HG03045 (cell line): ENCODE results near the gene FAXDC2.
"Not testable (repeated sequence)": the region's sequence is repeated elsewhere in the genome, so short reads cannot be mapped to it uniquely, and the experiment has no call there.

Source experiments
- ATAC-seq: cut with Tn5 transposase; IDR thresholded peaks from one replicate; pipeline ENCODE4 v1.9.1; 2021; ENCODE audit warnings: mild to moderate bottlenecking, moderate library complexity; ENCODE audit not compliant: unreplicated experiment

Gene FAXDC2

GRCh38 chr5:154831451-154831850 is 19.0 kb downstream of the FAXDC2 start:
- ATAC-seq: no peak

GRCh38 chr5:154830596-154830995 is 19.8 kb downstream of the FAXDC2 start:
- ATAC-seq: no peak

DNA sequence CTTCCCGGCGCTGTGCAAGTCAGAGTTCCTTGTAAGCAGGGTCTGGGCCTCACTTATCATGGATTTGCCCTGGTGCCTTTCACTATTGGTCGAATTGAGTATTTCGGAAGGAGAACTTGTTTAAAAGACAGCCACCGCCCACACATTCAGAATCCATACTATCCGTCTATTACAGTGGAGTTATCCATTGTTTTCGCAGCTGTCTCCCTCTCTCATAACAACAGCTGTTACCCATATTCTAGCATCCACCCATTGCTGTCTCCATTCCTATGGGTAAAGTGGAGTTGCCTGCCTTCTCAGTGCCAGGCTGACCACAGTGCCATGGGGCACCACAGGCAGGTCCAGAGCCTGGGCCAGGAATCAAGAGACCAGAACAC is 20.2 kb downstream of the FAXDC2 start:
- no peak for ATAC-seq

GRCh38 chr5:154829589-154830218 is 20.7 kb downstream of the FAXDC2 start:
- ATAC-seq: no peak

DNA sequence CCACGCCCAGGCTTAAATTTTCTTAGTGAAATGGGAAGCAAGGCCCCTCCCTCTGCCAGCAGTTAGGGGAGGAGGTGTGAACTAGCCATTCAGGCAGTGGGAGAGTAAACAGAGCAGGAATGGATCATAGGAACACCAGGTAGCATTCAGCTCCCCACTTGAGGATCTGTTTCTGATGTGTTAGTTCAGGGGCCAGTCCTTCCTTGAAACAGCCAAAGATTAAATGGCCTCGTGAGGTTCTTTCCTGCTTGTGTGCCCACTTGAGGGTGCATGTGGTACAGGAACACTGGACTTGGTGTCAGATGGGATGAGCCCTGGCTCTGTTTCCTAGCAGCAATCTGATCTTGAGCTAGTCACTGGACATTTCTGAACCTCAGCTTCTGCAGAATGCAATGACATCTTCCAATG is 21.2 kb downstream of the FAXDC2 start:
- no peak for ATAC-seq

DNA sequence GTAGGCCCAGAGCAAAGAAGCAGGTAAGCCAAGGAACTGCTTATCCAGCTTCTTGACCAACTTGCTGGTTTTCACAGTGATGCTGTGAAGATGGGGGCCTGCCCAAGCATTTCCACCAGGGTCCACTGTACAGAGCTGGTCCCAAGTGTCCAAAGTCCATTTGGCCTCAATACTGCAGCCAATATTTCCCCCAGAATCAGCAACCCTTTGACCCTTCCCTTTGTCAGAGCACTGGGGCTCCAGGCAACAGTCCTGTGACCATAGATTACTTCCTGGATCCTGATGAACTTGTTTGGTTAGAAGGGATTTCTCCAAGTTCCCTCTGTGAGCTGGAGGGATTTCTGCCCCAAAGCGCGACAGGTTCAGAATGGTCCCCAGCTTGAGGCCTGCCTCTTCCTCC is 26.3 kb downstream of the FAXDC2 start:
- no peak for ATAC-seq

- no peak for ATAC-seq
Measured at GRCh38 chr5:154823605-154824004, 26.8 kb downstream of the FAXDC2 start.

DNA sequence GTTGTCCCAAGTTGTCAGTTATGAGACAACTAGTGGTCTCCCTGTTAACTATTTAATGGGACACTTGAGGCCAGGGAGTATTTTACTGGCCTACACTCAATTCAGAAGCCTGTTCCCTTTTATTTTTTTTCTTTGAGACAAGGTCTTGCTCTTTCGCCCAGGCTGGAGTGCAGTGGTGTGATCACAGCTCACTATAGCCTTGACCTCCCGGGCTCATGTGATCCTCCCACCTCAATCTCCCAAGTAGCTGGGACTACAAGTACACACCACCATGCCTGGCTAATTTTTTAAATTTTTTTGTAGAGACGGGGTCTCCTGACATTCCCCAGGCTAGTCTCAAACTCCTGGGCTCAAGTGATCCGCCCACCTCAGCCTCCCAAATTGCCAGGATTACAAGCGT is 27.5 kb downstream of the FAXDC2 start:
- ATAC-seq: not testable (repeated sequence)

DNA sequence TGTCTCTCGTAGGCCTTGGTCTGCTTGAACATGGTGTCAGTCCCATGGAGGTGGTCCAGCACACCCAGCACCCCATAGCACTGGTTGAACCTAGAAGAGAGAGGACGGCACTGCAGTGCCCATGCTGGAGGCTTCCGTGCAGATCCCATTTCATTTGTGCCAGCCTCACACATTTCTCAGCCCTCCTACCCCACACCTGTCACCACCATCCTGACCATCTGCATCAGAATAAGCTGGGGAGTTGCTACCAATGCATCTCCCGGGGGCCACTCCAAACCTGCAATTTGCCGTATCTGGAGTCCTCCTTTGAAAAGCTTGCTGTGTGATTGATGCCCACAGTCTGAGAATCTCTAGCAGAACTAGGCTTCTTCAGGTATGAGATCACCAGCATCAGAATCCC is 30.0 kb downstream of the FAXDC2 start:
- no peak for ATAC-seq

- ATAC-seq: no peak
Measured at GRCh38 chr5:154819546-154819945, 30.9 kb downstream of the FAXDC2 start.

DNA sequence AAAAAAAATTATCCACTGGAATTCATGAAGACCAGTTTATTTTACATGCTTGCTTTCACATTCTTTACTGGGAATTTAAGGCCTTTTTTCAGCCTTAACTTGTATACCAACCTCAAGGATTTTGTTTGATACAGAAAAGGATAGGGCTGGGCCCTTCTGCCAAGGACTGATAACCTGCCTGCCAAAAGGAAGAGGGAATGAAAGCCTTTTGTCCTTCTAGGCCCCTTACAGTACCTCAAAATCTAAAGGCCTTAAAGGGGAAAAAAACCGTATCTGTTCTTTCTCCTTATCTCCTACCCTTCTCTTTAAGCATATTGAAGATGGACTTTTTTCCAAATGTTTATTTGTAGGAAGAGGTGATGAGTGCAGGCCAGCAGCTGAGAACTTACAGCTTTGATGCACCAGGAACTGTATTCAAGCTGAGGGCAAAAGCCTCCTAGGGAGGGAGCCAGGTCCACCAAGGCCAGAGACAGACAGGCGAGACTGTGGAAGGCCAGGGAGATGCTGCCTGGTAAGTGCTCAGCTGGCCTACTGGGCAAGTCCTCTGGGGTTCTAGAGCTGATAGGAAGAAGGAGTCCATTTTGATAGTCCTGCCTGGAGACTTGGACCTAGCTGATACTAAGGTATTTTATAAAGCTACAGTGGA is 31.8 kb downstream of the FAXDC2 start:
- no peak for ATAC-seq

- no peak for ATAC-seq
Measured at GRCh38 chr5:154817815-154818214, 32.6 kb downstream of the FAXDC2 start.

GRCh38 chr5:154816891-154817492 is 33.4 kb downstream of the FAXDC2 start:
- ATAC-seq: no peak

DNA sequence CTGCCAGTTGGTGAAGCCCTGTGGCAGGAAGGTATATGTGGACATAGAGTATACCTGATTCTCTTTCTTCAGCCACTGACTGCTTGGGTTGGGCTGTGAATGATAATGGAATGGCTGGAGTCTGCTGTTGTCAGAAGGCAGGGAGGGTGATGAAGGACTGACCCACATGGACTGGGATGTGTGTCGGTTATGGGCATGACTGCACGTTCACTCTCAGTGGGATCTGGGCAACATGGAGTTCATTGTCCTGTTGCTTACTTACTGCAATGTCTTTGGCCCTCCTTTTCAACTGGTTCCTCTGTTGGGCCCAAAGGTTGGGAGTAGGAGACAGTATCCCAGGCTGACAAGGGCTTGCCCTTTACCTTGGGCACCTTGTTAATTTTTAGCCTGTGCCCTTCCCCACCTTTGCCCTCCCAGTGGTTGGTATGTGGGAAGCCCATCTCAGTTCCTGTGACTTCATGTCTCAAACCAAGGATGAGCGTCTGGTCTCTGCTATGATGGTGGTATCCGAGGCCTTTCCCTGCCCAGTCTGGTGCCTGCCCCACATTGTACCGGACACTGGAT is 34.6 kb downstream of the FAXDC2 start:
- ATAC-seq: no peak

GRCh38 chr5:154815025-154815424 is 35.4 kb downstream of the FAXDC2 start:
- no peak for ATAC-seq

DNA sequence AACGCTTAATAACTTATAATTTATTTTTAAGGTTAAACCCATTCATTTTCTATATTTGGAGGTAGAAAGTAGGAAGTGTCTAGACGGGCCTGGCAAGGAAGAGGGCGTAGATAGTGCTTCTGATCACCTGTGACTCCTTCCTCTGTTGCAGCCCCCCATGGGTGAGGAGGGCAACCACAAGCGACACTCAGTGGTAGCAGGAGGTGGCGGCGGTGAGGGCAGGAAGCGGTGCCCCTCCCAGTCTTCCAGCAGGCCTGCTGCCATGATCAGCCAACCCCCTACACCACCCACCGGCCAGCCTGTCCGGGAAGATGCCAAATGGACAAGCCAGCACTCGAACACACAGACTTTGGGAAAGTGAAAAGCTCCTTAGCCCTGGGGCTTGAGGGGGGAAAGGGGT is 36.7 kb downstream of the FAXDC2 start:
- no peak for ATAC-seq

DNA sequence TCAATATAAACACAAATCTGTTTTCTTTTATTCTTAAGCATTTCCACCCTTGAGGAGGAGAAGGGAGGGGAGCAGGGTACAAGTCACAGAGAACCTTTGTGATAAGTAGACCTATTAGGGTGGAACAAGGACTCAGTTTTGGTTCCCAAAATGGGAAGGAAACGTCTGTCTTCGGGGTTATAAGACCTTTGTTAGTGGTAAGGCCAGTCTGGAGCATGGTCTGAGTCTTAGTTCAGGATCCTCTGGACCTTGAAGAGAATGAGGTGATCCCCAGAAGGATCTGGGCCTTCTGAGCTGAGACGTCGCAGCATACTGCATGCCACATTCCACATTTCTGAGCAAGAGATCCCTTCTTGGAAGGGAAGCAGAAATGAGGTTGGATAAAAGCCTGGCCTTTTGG is 37.2 kb downstream of the FAXDC2 start:
- ATAC-seq: no peak

DNA sequence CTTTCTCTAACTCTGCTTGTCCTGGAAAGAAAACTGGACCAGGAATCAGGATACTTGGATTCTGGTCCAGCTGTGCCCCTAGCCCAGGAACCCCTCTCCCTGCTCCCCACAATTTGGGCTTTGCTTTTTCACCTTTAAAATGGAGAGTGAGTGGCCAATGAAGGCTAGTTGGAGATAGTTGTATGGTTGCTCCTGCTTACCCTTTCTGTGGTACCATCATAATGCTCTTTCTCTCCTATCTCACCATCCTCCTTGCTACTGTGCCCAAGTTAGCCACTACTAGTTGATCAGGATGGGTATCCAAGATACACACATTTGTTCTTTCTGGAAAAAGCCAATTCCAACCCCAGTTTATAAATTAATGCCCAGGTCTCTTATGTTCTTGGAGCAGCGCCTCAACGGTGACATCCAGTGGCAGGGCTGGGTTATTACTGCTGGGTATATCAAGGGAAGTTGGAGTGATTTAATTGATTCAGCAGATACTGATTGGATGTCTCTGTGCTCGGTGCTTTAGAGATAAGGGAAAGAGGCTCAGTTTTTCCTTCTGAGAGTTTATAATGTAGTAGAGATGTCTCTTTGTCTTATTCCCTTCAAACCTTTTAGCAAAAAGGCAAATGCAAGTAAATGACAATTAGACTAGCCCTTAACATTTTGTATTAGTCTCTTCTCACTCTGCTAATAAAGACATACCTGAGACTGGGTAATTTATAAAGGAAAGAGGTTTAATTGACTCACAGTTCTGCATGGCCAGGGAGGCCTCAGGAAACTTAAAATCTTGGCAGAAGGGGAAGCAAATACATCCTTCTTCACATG is 38.5 kb downstream of the FAXDC2 start:
- ATAC-seq: no peak

GRCh38 chr5:154811239-154811638 is 39.2 kb downstream of the FAXDC2 start:
- ATAC-seq: no peak

DNA sequence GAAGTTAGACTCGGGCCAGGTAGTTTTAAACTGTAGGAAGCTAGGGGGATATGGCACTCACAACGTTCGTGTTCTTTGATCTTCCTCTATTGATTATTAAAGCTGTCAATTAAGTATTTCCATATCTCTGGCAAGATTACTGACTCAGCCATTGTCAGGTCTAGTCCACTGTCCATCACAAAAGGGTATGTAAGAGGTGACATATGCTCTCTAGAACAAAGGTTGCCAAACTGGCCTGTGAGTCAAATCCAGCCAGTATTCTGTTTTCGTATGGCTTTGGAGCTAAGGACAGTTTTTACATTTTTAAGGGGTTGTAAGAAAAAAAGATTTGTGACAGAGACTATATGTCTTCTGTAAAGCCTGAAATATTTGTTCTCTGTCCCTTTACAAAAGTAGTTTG is 44.2 kb downstream of the FAXDC2 start:
- ATAC-seq: no peak

DNA sequence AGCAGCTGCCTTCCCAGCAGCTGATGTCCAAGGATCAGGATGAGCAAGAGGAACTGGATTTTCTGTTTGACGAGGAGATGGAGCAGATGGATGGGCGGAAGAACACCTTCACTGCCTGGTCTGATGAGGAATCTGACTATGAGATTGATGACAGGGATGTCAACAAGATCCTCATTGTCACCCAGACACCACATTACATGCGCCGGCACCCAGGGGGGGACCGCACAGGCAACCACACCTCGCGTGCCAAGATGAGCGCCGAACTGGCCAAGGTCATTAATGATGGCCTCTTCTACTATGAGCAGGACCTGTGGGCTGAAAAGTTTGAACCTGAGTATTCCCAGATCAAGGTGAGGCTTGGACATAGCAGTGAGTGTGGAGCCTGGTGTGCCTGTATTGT is 48.4 kb downstream of the FAXDC2 start:
- ATAC-seq: no peak
